DOHH2 (cell line): Measurements from ENCODE around the gene UNC79.

Experiments
- H3F3A ChIP-seq: fragments of 200-600 bp; sonication (generic), shearing (Covaris generic); 2 replicates; pipeline ENCODE4 v1.6.0; 2016; ENCODE audit warnings: antibody characterized with exemption, mild to moderate bottlenecking; ENCODE audit not compliant: control insufficient read depth, insufficient read depth
- H3K27ac ChIP-seq: fragments of 200-600 bp; sonication (generic); 2 replicates; pipeline ENCODE4 v1.5.1; 2014; ENCODE audit warnings: low read depth, mild to moderate bottlenecking, low read length, moderate library complexity
- H3K27me3 ChIP-seq: fragments of 200-600 bp; sonication (generic); 2 replicates; pipeline ENCODE4 v1.6.1; 2014; ENCODE audit warnings: mild to moderate bottlenecking, low read length, mixed read lengths; ENCODE audit not compliant: control insufficient read depth
- H3K36me3 ChIP-seq: fragments of 200-600 bp; sonication (generic); 2 replicates; pipeline ENCODE4 v1.6.1; 2014; ENCODE audit warnings: mild to moderate bottlenecking, low read length, moderate library complexity, mixed read lengths; ENCODE audit not compliant: control insufficient read depth
- H3K4me1 ChIP-seq: fragments of 200-600 bp; sonication (generic); 2 replicates; pipeline ENCODE4 v1.6.1; 2014; ENCODE audit warnings: mild to moderate bottlenecking, low read length, mixed read lengths; ENCODE audit not compliant: control insufficient read depth
- H3K4me2 ChIP-seq: fragments of 200-600 bp; sonication (generic); 2 replicates; pipeline ENCODE4 v1.6.0; 2014; ENCODE audit warnings: mild to moderate bottlenecking, low read length, moderate library complexity
- H3K4me3 ChIP-seq: fragments of 200-600 bp; sonication (generic); 2 replicates; pipeline ENCODE4 v1.5.1; 2014; ENCODE audit warnings: mild to moderate bottlenecking, low read length, mixed read lengths
- H3K79me2 ChIP-seq: fragments of 200-600 bp; sonication (generic); 2 replicates; pipeline ENCODE4 v1.6.1; 2014; ENCODE audit warnings: mild to moderate bottlenecking, low read length, mixed read lengths; ENCODE audit not compliant: control insufficient read depth
- H3K9me2 ChIP-seq: fragments of 200-600 bp; sonication (generic); replicated peaks from 2 replicates; pipeline ENCODE4 v1.6.1; 2014; ENCODE audit warnings: mild to moderate bottlenecking, low read length, mixed read lengths; ENCODE audit not compliant: control insufficient read depth
- H3K9me3 ChIP-seq: fragments of 200-600 bp; sonication (generic); 2 replicates; pipeline ENCODE4 v1.6.1; 2014; ENCODE audit warnings: antibody characterized with exemption, low read length, mixed read lengths; ENCODE audit not compliant: control insufficient read depth, insufficient read depth
- H4K20me1 ChIP-seq: fragments of 200-600 bp; sonication (generic); 2 replicates; pipeline ENCODE4 v1.6.0; 2014; ENCODE audit warnings: low read depth, mild to moderate bottlenecking, antibody characterized with exemption, low read length, moderate library complexity; ENCODE audit not compliant: control insufficient read depth, insufficient read depth
- CTCF ChIP-seq: fragments of 200-600 bp; sonication (generic); IDR thresholded peaks from one replicate; pipeline ENCODE4 v1.5.1; 2014; ENCODE audit warnings: antibody characterized with exemption, mild to moderate bottlenecking, low read depth, low read length; ENCODE audit not compliant: poor library complexity, severe bottlenecking
- EZH2phosphoT487 ChIP-seq: fragments of 200-600 bp; sonication (generic); IDR thresholded peaks from 2 replicates; pipeline ENCODE4 v1.6.1; 2017; ENCODE audit warnings: borderline replicate concordance, mild to moderate bottlenecking, antibody characterized with exemption, low read length, moderate library complexity, mixed read lengths

Gene UNC79

GRCh38 chr14:93510056-93510455 lies 79.3 kb downstream of the UNC79 start:
- Histone ChIP-seq H3K9me2 (no peaks in the 10 kb centered on the region), H3K27ac (no peak overlapping the region), H4K20me1 (no peaks in the 10 kb centered on the region), H3K36me3 (no peaks in the 10 kb centered on the region), H3K27me3 (0 out of 2 replicates have a peak, but pooled peaks cover 3% of the 10 kb centered on the region), H3K4me3 (no peak overlapping the region), H3F3A (no peaks in the 10 kb centered on the region), H3K79me2 (no peaks in the 10 kb centered on the region), H3K4me1 (no peaks in the 10 kb centered on the region), H3K9me3 (no peaks in the 10 kb centered on the region), H3K4me2 (no peak overlapping the region)
- TF ChIP-seq EZH2phosphoT487, result no peak
- no peak for TF ChIP-seq CTCF

GRCh38 chr14:93511001-93511400 lies 80.3 kb downstream of the UNC79 start:
- Histone ChIP-seq H3K4me2 (no peak overlapping the region), H3K36me3 (no peaks in the 10 kb centered on the region), H3K27me3 (0 out of 2 replicates have a peak, but pooled peaks cover 3% of the 10 kb centered on the region), H3K4me3 (no peak overlapping the region), H3F3A (no peaks in the 10 kb centered on the region), H3K9me2 (no peaks in the 10 kb centered on the region), H4K20me1 (no peaks in the 10 kb centered on the region), H3K79me2 (no peaks in the 10 kb centered on the region), H3K9me3 (no peaks in the 10 kb centered on the region), H3K4me1 (no peaks in the 10 kb centered on the region), H3K27ac (no peak overlapping the region)
- TF ChIP-seq EZH2phosphoT487 (no peak), CTCF (no peak)

GRCh38 chr14:93520053-93520607 lies 89.4 kb downstream of the UNC79 start:
- Histone ChIP-seq H3K36me3 (no peaks in the 10 kb centered on the region), H3K27ac (no peak overlapping the region)

More at GRCh38 chr14:93520053-93520607, 89.4 kb downstream of the UNC79 start:
- no peak for TF ChIP-seq EZH2phosphoT487
- no peak for TF ChIP-seq CTCF
- peaks cover 8% of the 10 kb centered on the region for H3K9me3 ChIP-seq
- H3K4me1 ChIP-seq, result no peaks in the 10 kb centered on the region
- no peaks in the 10 kb centered on the region for H4K20me1 ChIP-seq
- no peak overlapping the region for H3K4me3 ChIP-seq
- no peaks in the 10 kb centered on the region for H3K9me2 ChIP-seq
- H3F3A ChIP-seq, result no peaks in the 10 kb centered on the region
- no peak overlapping the region for H3K4me2 ChIP-seq
- no peaks in the 10 kb centered on the region for H3K79me2 ChIP-seq
- no peaks in the 10 kb centered on the region for H3K27me3 ChIP-seq
